Bone marrow (tissue), 2 donors: Measurements from ENCODE around the gene CLDN18.

Source experiments
- DNase-seq, 2 donors: peaks; one replicate each; lab custom pipeline; 2025; lab: John Stamatoyannopoulos, UW

CLDN18 gene

GRCh38 chr3:138027821-138028220 lies 17.9 kb downstream of the CLDN18 start:
- no peak for DNase-seq

GRCh38 chr3:138030734-138031280 lies 20.8 kb downstream of the CLDN18 start:
- no peak for DNase-seq

- no peak for DNase-seq
Observed at GRCh38 chr3:138031536-138031935, 21.6 kb downstream of the CLDN18 start.

GRCh38 chr3:138032567-138032966 lies 22.6 kb downstream of the CLDN18 start:
- DNase-seq, result no peak

GRCh38 chr3:138033202-138033691 lies 23.3 kb downstream of the CLDN18 start:
- DNase-seq, result no peak

- no peak for DNase-seq
Observed at GRCh38 chr3:138034918-138035317, 25.0 kb downstream of the CLDN18 start.

GRCh38 chr3:138036572-138036971 lies 26.6 kb downstream of the CLDN18 start:
- DNase-seq, result no peak

GRCh38 chr3:138038725-138039462 lies 28.9 kb downstream of the CLDN18 start:
- DNase-seq, result no peak

GRCh38 chr3:138042043-138042442 lies 32.1 kb downstream of the CLDN18 start:
- no peak for DNase-seq

- no peak for DNase-seq
Observed at GRCh38 chr3:138043266-138044029, 33.5 kb downstream of the CLDN18 start.

- DNase-seq, result no peak
Observed at GRCh38 chr3:138046085-138046484, 36.1 kb downstream of the CLDN18 start.

- no peak for DNase-seq
Observed at GRCh38 chr3:138046955-138047354, 37.0 kb downstream of the CLDN18 start.

GRCh38 chr3:138047596-138048158 lies 37.7 kb downstream of the CLDN18 start:
- DNase-seq, result no peak

- DNase-seq, result no peak
Observed at GRCh38 chr3:138049157-138049919, 39.4 kb downstream of the CLDN18 start.

- no peak for DNase-seq
Observed at GRCh38 chr3:138051947-138052802, 42.2 kb downstream of the CLDN18 start.

- no peak for DNase-seq
Observed at GRCh38 chr3:138054057-138054456, 44.1 kb downstream of the CLDN18 start.

GRCh38 chr3:138057384-138057783 lies 47.4 kb downstream of the CLDN18 start:
- no peak for DNase-seq

- no peak for DNase-seq
Observed at GRCh38 chr3:138059261-138059660, 49.3 kb downstream of the CLDN18 start.

GRCh38 chr3:138060792-138061191 lies 50.8 kb downstream of the CLDN18 start:
- no peak for DNase-seq

GRCh38 chr3:138062037-138062436 lies 52.1 kb downstream of the CLDN18 start:
- no peak for DNase-seq

- DNase-seq, result no peak
Observed at GRCh38 chr3:138062626-138063025, 52.7 kb downstream of the CLDN18 start.
